ENCODE data around the gene EFTUD2.
A peak's percentile ranks its signal among the peaks of the same experiment; 100 is the strongest.

EFTUD2 gene

GRCh38 chr17:44918006-44918405, 18.8 kb upstream of the EFTUD2 start:
- TF ChIP-seq, protein P1, sequence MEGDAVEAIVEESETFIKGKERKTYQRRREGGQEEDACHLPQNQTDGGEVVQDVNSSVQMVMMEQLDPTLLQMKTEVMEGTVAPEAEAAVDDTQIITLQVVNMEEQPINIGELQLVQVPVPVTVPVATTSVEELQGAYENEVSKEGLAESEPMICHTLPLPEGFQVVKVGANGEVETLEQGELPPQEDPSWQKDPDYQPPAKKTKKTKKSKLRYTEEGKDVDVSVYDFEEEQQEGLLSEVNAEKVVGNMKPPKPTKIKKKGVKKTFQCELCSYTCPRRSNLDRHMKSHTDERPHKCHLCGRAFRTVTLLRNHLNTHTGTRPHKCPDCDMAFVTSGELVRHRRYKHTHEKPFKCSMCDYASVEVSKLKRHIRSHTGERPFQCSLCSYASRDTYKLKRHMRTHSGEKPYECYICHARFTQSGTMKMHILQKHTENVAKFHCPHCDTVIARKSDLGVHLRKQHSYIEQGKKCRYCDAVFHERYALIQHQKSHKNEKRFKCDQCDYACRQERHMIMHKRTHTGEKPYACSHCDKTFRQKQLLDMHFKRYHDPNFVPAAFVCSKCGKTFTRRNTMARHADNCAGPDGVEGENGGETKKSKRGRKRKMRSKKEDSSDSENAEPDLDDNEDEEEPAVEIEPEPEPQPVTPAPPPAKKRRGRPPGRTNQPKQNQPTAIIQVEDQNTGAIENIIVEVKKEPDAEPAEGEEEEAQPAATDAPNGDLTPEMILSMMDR (IDR thresholded peaks at IDR 0.05; ENCODE audit: low read depth, low read length) = no peak
- no peak for DNase-seq (ENCODE audit: extremely low read depth, low read depth)

DNA sequence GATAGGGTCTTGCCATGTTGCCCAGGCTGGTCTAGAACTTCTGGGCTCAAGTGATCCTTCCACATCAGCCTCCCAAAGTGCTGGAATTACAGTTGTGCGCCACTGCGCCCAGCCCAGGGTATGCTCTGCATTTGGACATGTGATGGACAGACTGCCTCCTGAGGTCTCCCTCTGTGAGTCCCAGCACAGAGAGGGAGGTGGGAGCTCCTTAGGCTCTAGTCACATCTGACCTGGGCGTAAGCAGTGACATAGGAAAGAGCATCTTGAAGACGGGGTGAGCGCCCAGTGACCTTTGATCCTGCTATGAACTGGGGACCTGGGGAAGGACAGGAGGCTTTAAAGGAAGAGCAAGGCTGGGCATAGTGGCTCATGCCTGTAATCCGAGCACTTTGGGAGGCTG, 18.2 kb upstream of the EFTUD2 start:
- DNase-seq (ENCODE audit: extremely low read depth, low read depth) = no peak

DNA sequence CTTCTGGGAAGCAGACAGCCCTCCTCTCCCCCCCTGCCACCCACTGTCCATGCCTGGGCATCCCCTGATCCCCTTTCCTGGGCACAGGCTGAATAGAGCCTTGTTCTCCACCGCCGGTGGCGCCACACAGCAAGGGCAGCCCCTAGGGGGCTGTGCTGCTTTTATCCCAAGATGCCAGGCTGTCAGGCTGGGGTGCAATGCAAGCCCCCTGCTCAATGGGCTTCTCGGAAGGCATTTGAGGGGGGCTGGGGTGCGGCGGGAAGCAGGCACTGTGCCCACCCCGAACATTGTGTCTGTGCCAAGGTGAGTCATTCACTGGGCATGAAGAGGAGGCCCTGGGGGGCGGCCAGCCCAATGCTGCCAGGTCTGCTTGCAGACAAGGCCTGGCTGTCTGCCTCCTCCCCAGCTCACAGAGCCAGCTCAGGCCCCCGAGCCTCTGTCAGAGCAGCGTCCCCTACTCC, 17.6 kb upstream of the EFTUD2 start:
- TF ChIP-seq, protein P1 (IDR thresholded peaks at IDR 0.05; ENCODE audit: low read depth, low read length) = peak; percentile 7
- DNase-seq (ENCODE audit: extremely low read depth, low read depth) = no peak

More for the DNA sequence above, 18.2 kb upstream of the EFTUD2 start:
- TF ChIP-seq, protein P1 (IDR thresholded peaks at IDR 0.05; ENCODE audit: low read depth, low read length) = no peak

DNA sequence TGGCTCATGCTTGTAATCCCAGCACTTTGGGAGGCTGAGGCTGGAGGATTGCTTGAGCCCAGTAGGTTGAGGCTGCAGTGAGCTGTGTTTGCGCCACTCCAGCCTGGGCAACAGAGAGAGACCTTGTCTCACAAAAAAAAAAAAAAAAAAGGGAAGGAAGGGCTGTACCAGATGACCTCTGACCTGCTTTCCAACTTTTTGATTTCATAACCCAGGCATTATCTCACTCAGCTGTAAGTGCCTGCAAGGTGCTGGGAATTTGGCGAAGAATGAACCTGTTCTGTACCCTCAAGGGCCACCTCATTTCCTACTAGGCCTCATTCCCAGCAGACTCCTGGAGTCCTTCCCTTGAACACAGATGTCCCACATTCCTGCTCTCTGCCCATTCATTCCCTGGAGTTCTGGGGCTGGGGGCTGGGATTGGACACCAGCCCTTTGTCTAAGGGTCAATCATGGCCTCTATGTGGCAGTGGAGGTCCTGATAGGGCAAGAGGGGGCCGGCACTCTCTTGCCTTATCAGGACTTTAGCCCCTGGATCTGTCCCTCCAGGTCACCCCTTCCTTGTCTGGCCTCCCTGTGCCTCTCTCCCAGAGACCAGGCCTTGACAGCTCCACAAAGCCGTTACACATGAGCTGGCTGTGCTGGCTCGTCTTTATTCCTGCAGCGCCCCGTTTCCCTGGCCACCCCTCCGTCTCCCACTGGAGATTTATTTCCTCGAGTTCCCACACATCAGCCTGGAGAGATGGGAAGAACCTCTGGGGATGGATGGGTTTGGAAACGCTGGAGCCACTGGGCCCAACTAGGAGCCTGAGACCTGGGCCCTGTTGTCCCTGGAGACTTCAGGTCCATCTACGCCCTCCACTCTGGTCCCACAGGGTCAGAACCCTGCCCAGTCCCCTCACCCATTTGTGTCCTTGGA, 16.9 kb upstream of the EFTUD2 start:
- no peak for DNase-seq (ENCODE audit: extremely low read depth, low read depth)
- TF ChIP-seq, protein P1 (IDR thresholded peaks at IDR 0.05; ENCODE audit: low read depth, low read length) = no peak

DNA sequence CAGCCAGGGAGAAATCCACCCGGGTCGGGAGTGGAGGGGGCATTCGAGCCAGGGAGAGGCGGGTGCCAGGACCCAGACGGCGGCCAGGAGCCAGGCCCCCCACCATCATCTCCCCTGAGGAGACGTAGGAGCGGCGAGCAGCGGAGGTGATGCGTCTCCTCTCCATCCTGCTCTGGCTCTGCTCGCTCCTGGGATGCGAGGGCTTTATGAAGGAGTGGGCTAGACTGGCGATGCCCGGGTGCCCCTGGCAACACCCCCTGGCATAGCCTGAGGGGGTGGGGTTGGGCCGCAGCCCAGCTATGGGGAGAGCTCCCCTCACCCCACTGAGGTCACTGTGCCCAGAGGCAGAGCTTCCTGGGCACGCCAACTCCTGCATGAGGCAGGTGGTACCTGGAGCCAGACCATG, 16.1 kb upstream of the EFTUD2 start, which contains the start of gene GFAP:
Gene GFAP (minus strand): TSS at position 180 of the 406 bp plus-strand sequence. CDS start 14 bp downstream, at position 166.
- TF ChIP-seq, protein P1 (IDR thresholded peaks at IDR 0.05; ENCODE audit: low read depth, low read length) = no peak
- DNase-seq (ENCODE audit: extremely low read depth, low read depth) = no peak

- no peak for DNase-seq (ENCODE audit: extremely low read depth, low read depth)
- TF ChIP-seq, protein P1 (IDR thresholded peaks at IDR 0.05; ENCODE audit: low read depth, low read length) = no peak
Observed at GRCh38 chr17:44914698-44915271, 15.5 kb upstream of the EFTUD2 start.

DNA sequence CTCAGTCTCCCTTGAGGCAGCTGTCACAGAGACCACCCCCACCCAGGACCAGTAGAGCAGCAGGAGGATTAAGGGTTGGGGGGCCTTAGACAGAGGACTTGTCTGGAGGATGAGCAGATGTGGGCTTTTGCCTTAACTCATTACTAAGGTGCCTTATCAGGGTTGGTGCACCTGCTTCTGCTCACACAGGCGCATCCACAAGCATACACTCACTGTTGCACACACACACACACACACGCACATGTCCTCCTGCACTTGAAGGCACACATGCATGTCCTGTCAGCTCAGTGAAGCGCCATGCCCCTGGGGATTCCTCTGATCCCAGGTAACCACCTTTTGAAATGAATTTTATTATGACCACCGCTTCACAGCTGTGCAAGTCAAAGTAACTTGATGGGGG, 14.9 kb upstream of the EFTUD2 start:
- no peak for DNase-seq (ENCODE audit: extremely low read depth, low read depth)
- TF ChIP-seq, protein P1 (IDR thresholded peaks at IDR 0.05; ENCODE audit: low read depth, low read length) = no peak
